NK-92 (cell line): ENCODE measurements around the gene HUWE1.
"Not testable (repeated sequence)": the region's sequence is repeated elsewhere in the genome, so short reads cannot be mapped to it uniquely, and the experiment has no call there.

Source experiments
- DNase-seq: peaks from one replicate; lab custom pipeline; 2025; ENCODE audit not compliant: unreplicated experiment; lab: John Stamatoyannopoulos, UW

HUWE1 gene

DNA sequence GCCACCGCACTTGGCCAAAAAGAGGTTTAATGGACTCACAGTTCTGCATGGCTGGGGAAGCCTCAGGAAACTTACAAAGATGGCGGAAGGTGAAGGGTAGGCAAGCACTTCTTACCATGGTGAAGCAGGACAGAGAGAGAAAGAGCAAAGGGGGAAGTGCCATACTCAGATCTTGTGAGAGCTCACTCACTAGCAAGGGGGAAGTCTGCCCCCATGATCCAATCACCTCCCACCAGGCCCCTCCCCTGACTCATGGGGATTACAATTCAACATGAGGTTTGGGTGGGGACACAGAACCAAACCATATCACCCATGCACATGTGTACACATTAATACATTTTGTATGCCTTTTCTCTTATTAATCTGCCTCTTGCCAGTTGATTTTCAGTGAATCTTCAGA, 175.2 kb downstream of the HUWE1 start:
- no peak for DNase-seq

DNA sequence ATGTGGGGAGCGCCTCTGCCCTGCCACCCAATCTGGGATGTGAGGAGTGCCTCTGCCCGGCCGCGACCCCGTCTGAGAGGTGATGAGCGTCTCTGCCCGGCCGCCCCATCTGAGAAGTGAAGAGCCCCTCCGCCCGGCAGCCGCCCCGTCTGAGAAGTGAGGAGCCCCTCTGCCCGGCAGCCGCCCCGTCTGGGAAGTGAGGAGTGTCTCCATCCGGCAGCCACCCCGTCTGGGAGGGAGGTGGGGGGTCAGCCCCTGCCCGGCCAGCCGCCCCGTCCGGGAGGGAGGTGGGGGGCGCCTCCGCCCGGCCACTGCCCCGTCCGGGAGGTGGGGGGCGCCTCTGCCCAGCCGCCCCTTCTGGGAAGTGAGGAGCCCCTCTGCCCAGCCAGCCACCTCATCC, 182.5 kb downstream of the HUWE1 start:
- DNase-seq = not testable (repeated sequence)

DNA sequence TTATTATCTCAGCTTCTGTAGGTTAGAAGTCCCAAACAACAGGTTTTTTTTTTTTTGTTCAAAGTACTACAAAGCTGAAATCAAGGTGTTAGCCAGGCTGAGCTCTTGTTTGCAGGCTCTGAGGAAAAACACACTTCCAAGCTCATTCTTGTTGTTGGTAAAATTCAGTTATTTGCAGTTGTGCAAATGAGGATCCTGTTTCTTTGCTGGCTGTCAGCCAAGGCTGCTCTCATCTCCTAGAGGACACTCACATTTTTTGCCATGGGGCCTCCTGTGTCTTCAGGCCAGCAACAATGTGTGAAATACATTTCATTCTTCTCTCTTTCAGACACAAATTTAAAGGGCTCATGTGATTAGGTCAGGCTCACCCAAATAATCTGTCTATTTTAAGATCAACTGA, 192.1 kb downstream of the HUWE1 start:
- DNase-seq = no peak

DNA sequence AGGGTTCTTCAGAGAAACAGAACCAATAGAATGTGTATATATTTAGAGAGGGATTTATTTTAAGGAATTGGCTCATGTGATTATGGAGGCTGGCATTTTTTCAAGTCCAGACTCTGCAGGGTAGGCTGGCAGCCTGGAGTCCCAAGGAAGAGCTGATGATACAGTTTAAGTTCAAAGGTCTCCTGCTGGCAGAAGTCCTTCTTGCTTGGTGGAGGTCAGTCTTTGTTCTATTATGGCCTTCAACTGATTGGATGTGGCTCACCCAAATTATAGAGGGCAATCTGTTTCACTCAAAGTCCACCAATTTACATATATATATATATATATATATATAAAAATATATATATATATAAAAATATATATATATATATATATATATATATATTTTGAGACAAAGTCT, 200.2 kb downstream of the HUWE1 start:
- DNase-seq = no peak

DNA sequence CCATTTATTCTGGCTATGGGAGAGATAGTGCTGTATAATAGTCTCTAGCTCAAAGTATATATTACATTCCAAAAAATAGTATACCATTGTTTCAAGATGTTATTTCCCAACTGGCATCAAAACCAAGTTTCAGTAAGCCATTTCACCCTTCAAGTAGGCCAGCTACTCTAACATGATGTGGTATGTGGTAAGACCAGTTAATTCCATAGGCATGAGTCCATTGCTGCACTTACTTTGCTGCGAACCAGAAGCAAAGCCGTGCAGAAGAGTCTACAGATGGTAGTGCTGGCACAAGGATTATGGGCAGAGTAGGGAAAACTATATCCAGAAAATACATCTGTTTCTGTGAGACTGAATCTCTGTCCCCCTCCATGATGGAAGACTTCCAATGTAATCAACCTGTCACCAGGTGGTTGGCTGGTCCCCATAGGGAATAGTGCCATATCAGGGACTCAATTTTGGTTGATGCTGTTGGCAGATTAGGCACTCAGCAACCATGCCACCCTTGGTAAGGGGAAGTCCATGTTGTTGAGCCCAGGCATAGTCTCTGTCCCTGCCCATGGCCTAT, 202.6 kb downstream of the HUWE1 start:
- no peak for DNase-seq

DNA sequence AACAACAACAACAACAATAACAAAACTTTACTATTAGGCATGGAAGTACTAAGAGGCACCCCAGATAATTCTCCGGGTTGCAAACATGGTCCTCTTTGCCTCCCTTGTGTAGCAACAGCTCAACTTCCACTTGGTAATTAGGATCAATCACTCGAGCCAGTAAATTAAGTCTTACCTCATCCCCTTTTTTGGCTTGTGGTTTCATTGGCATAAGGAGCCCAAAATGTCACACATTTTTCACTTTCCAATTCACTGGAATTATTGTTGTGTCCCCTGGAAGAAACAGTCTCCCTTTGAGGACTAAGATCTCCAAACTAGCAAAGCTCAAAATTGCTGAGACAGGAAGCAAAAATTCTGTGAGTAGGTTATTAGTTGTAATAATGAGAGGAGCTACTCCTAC, 203.1 kb downstream of the HUWE1 start:
- DNase-seq = no peak
